GM19463 (cell line): ENCODE results near the gene TEAD4.

Experiments
- ATAC-seq: cut with Tn5 transposase; IDR thresholded peaks from one replicate; pipeline ENCODE4 v1.9.1; 2021; ENCODE audit warnings: mild to moderate bottlenecking, moderate library complexity; ENCODE audit not compliant: unreplicated experiment

TEAD4 gene

GRCh38 chr12:2959192-2959504 lies at the start of gene TEAD4:
Gene TEAD4 (plus strand): TSS chr12:2959397.
- ATAC-seq = no peak

- ATAC-seq = no peak
Observed at GRCh38 chr12:2912216-2912575, 47.0 kb upstream of the TEAD4 start.

DNA sequence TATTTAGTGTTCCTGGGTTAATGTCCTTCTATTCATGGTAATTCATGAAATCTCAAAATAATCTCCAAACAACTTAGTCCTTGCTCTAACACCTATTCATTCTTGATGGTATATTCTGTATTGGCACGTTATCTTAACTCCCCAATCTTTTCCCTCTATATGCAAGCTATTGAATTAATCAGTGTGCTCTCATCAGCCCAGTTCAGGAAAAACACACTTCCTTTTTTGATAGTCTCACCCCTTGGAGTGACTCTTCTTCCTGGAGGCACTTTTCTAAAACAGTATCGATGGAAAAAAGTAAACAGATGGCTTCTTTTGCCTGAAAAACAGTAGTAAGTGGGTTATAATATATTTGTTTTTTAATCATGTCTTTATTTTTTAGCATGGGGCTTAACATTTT lies 39.9 kb upstream of the TEAD4 start:
- ATAC-seq = no peak

GRCh38 chr12:2922329-2922728 lies 36.9 kb upstream of the TEAD4 start:
- no peak for ATAC-seq

GRCh38 chr12:2923057-2923456 lies 36.1 kb upstream of the TEAD4 start:
- ATAC-seq = no peak

DNA sequence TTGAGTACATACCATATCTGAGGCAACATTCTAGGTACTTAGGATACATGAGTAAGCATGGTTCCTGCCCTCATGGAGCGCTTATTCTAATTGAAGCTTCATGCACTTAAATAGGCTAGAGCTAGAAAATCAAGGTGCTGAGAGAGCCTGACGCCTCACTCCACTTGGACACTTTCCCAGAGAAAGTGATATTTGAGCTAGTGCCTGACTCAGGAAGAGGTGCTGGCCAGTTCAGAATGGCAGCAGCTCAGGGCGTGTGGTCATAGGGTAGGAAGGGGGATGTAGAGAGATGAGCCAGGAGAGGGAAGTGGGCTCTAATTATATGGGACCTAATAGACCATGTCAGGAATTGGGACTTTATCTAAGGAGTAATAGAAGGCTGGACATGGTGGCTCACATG lies 35.2 kb upstream of the TEAD4 start:
- no peak for ATAC-seq

- ATAC-seq = no peak
Observed at GRCh38 chr12:2925322-2925995, 33.7 kb upstream of the TEAD4 start.

DNA sequence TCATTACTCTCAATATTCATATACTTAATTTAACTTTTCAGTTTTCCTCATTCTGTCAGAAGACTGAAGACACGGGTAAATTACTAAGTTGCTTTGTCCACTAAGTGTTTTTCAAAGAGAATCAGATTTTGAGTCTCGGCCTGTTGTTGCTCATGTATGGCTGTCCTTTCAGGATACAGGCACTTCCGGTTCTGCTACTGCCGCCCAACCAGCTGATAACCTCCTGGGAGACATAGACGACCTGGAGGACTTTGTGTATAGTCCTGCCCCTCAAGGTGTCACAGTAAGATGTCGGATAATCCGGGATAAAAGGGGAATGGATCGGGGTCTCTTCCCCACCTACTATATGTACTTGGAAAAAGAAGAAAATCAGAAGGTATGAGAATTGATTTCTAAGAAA lies 28.3 kb upstream of the TEAD4 start:
- ATAC-seq = no peak

DNA sequence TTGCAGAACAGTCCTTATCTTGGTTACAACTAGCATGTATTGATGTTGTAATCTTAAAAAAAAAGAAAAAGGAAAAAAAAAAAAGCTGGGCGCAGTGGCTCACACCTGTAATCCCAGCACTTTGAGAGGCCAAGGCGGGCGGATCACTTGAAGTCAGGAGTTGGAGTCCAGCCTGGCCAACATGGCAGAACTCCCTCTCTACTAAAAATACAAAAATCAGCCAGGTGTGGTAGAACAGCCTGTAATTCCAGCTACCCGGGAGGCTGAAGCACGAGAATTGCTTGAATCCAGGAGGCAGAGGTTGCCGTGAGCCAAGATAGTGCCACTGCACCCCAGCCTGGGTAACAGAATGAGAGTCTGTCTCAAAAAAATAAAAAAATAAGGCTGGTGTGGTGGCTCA lies 25.6 kb upstream of the TEAD4 start:
- no peak for ATAC-seq

DNA sequence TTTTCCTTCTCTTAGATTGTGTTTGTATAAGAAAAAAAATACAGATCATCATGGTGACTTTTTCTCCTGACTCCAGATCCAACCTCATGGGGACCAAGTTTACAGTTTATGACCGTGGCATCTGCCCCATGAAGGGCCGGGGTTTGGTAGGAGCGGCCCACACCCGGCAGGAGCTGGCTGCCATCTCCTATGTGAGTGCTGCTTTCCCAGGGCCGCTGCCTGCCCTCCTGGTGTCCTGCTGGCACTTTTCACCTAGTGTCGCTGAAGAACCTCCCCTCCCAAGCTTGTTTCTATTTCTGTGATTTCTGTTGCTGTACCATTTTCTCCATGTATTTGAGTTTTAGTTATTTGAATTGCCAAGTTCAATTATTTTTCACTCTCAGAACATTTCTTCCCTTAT lies 24.8 kb upstream of the TEAD4 start:
- ATAC-seq = no peak

- no peak for ATAC-seq
Observed at GRCh38 chr12:2936301-2936700, 22.9 kb upstream of the TEAD4 start.

- ATAC-seq = no peak
Observed at GRCh38 chr12:2937500-2937899, 21.7 kb upstream of the TEAD4 start.

DNA sequence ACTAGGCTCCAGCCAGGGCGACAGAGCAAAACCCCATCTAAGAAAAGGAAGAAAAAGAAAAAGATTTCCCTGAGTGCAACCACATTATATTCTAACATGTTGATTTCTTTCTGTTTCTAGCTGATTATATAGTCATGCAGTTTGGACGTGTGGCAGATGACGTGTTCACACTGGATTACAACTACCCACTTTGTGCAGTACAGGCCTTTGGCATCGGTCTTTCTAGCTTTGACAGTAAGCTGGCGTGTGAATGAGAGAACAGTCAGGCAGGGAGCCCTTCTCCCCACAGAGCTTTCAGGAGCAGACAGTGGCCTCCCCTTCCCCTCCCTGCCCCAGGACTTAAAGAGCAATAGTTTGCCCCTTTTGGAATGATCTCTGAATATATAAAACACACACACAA lies 20.0 kb upstream of the TEAD4 start:
- no peak for ATAC-seq

DNA sequence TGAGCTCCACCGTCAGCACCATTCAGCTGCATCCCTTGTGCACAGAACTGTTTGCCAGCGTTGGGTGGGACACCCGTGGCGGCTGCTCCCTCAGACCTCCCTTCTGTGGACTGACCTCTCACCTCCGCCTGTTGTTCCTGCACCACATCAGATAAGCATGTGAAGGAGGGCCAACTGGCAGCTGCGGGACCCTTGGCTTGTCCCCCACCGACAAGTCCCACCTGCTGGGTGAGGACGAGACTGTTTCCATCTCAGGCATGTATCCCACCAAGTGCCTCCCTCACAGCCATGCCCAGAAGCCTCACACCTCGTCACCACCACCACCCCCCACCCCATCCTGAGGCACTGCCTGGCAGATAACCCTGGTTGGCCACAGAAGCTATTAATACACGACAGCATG lies 18.6 kb upstream of the TEAD4 start:
- no peak for ATAC-seq

DNA sequence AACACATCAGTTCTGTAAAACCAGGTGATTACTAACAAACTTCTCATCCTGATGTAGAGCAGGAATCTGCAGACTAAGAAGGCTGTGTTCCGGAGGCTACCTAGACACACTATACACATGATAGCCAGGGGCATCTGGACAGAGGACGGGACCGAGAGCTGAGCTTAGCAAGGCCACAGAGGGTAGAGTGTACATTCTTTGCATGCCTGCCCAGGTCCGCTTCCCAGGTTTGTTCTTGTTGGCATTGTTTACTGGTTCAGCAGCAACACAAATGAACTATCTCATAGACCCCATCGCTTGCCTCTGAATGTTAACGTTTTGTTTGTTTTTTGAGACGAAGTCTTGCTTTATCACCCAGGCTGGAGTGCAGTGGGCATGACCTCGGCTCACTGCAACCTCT lies 17.7 kb upstream of the TEAD4 start:
- ATAC-seq = no peak

DNA sequence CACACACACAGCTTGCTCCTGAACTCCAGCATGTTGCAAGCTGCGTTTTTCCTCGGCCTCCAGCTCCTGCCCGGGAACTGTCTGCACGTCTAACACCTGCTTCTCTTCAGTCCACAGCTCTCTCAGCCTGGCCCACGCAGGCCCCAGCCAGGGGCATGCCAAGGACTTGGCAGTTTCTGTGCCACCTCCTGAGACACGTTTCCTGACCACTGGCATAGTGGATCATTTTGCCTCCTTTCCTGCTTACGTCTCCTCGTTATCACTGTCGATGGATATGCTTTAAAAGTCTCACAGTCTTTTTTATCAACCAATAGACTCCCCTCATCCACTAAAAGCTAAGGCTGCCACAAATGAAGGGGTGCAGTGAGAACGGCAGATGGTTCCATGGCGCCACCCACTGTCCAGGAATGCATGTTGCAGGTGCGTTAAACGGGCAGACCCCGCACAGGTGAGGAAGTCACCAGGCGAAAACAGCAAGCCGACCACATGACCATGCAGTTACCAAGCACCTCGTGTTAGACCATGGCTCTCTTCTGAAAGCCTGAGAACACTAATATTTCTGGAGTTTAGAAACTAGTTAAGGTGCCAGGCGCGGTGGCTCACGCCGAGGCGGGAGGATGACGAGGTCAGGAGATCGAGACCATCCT lies 14.7 kb upstream of the TEAD4 start:
- no peak for ATAC-seq

GRCh38 chr12:2949411-2949810 lies 9.8 kb upstream of the TEAD4 start:
- no peak for ATAC-seq

- ATAC-seq = no peak
Observed at GRCh38 chr12:2955888-2956287, 3.3 kb upstream of the TEAD4 start.

GRCh38 chr12:2957816-2958431 lies 1.3 kb upstream of the TEAD4 start:
- no peak for ATAC-seq

GRCh38 chr12:2958432-2959191 lies 585 bp upstream of the TEAD4 start:
- ATAC-seq = no peak

DNA sequence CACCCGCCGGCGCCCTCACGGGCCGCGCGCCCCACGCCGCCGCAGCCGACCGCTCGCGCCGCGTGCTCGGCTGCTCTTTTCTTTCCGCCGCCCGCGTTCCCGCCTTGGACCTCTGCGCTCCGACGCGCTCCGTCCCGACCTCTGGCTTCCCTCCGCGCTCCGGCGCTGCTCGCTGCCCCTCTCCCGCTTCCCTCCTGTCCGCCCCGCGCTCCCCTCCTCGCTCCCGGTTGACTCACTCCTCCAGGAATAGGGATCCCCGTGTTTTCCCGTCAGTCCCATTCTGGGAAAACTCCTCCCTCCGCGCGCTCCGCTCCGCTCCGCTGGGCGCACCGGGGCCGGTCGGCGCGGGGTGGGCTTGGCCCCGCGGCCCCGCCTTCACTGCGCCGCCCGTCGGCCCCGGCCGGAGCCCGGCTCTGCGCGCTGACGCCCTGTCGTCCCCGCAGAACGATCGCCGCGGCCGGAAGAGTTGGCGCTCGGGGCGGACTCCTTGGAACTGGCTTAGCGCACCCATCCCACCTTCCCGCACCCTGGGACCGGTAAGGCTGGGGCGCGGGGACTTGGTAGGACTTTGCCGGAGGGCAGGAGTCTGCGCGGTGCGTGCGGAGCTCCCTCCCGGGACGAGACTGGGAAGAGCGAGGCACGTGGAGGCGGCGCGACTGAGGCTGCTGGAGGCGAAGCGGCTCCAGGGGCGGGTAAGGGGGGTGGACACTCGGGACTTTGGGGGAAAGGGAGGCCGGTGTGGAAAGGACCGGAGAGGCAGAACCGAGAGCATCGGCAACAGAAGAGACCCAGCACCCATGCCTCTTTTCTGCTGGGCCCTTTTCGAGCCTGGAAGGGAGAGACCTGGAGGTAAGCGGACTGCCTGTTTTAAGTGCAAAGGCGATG lies 550 bp downstream of the TEAD4 start:
- no peak for ATAC-seq
